Measurements from ENCODE around the gene CAPN13.

CAPN13 gene

DNA sequence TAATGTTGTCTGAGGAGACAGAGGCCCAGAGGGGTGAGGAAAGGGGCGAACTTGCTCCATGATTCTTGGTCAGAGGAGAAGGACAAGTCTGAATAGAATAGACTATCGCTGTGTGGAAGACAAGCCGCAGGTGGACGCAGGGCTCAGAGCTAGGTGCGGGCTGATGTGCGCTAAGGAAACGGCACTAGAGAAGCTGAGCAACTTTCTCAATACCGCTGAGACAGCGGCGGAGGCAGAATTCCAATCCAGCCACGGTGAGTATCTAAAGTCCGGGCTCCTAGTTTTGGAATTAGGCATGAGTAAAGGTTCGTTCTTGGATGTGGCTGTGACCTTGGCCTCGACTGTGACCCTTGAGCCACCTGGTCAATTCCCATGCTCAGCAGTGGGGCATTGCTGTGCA is 47.8 kb downstream of the CAPN13 start:
- H3K4me3 ChIP-seq (ENCODE audit: low read depth, low read length) = no peak overlapping the region
- in situ Hi-C loops (cut with HindIII; ENCODE audit: low sequenced_read_pairs) = no loop called here
- no peak for DNase-seq (ENCODE audit: low read depth)
- TF ChIP-seq, protein P1, sequence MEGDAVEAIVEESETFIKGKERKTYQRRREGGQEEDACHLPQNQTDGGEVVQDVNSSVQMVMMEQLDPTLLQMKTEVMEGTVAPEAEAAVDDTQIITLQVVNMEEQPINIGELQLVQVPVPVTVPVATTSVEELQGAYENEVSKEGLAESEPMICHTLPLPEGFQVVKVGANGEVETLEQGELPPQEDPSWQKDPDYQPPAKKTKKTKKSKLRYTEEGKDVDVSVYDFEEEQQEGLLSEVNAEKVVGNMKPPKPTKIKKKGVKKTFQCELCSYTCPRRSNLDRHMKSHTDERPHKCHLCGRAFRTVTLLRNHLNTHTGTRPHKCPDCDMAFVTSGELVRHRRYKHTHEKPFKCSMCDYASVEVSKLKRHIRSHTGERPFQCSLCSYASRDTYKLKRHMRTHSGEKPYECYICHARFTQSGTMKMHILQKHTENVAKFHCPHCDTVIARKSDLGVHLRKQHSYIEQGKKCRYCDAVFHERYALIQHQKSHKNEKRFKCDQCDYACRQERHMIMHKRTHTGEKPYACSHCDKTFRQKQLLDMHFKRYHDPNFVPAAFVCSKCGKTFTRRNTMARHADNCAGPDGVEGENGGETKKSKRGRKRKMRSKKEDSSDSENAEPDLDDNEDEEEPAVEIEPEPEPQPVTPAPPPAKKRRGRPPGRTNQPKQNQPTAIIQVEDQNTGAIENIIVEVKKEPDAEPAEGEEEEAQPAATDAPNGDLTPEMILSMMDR (IDR thresholded peaks at IDR 0.05; ENCODE audit: low read depth, low read length, missing control alignments) = no peak

DNA sequence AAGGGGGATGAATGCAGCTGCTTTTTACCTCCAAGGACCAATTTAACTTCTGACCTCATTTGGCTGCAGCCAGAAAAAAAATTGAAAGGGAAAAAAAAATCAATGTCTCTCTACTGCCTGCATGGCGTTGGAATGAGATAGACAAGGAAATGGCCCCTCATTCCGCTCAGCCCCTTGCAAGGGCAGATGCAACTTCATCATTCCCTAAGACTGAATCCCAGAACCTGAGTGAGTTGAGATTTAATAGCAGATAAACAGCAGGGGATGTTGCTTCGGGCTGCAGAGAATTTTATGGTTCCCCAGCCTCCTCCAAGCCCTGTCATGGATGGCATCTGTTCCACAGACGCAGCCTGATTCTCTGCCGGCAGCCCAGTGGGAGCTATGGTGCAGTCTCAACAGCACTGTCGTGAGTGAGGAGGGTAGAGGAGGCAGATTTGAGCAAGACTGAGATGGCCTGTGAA is 49.0 kb downstream of the CAPN13 start:
- in situ Hi-C loops (cut with HindIII; ENCODE audit: low sequenced_read_pairs) = no loop called here
- TF ChIP-seq, protein P1 (IDR thresholded peaks at IDR 0.05; ENCODE audit: low read depth, low read length, missing control alignments) = no peak
- DNase-seq (ENCODE audit: low read depth) = no peak
- H3K4me3 ChIP-seq (ENCODE audit: low read depth, low read length) = no peak overlapping the region

DNA sequence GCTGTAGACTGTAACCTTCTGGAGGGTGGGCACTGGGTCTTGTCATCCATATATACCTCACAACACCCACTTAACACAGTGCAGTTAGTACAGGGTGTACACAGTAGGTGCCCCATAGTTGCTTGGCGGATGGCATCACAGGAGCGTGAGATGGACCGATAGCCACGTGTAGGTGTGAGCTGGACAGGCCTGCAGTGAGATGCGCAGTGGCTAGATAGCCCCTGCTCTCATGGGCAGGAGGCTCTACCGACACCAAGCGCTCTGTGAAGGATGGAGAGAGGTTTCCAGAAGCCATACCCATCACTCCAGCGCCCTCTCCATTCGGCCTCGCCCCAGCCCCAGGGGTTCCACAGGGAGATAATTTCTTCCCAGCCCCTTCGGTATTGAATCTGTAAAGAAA is 49.5 kb downstream of the CAPN13 start:
- TF ChIP-seq, protein P1 (IDR thresholded peaks at IDR 0.05; ENCODE audit: low read depth, low read length, missing control alignments) = no peak
- no peak overlapping the region for H3K4me3 ChIP-seq (ENCODE audit: low read depth, low read length)
- no peak for DNase-seq (ENCODE audit: low read depth)
- in situ Hi-C loops (cut with HindIII; ENCODE audit: low sequenced_read_pairs) = no loop called here

DNA sequence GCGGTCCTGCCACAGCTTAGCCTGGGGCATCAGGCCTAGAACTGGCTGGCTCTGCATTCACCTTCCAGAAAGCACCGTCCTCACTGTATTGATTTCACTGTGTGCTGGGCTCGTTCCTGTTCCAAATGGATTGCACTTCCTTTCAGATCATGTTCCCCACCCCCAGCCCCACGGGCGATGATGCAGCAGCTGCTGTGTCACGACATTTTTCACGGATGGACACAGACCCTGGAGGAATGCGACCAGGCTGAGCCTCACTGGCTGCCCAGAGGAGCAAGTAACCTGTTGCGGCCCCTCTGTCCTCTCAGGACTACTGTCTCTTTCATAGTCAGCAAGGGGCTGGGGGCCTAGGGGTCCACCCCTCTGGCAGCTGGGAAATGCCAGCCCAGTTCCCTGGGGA is 50.3 kb downstream of the CAPN13 start:
- H3K4me3 ChIP-seq (ENCODE audit: low read depth, low read length) = no peak overlapping the region
- no peak for DNase-seq (ENCODE audit: low read depth)
- in situ Hi-C loops (cut with HindIII; ENCODE audit: low sequenced_read_pairs) = no loop called here
- TF ChIP-seq, protein P1 (IDR thresholded peaks at IDR 0.05; ENCODE audit: low read depth, low read length, missing control alignments) = no peak

DNA sequence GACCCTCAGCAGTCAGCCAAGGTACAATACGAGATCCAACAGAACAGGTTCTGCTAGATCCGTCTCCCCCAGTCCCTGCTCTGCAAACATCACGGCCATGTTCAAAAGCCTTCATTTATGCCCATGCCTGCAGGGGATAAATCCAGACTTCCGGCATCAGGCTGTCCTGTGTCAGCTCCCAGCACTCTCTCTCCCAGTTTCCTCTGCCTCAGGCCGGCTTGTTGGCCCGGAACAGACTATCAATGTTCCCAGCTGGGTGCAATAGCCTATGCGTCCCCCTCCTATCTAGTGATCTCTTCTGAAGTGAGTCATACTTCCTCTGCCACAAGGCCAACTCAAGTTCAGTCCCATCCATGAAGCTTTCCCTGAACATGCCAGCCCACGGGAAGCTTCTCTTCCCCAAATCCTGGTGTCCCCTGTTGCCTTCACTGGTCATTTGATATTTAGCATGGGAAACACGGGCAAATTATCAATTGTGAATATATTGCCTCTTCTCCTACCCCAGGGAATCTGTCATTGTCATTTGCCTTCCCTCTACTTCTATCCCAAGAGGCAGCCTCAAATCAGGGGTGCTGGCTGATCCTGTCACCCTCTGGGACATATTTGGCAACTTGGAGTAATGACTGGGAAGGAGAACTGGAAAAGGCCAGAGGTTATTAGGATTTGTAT is 51.1 kb downstream of the CAPN13 start:
- no peak overlapping the region for H3K4me3 ChIP-seq (ENCODE audit: low read depth, low read length)
- no peak for DNase-seq (ENCODE audit: low read depth)
- TF ChIP-seq, protein P1 (IDR thresholded peaks at IDR 0.05; ENCODE audit: low read depth, low read length, missing control alignments) = no peak
- in situ Hi-C loops (cut with HindIII; ENCODE audit: low sequenced_read_pairs) = no loop called here

DNA sequence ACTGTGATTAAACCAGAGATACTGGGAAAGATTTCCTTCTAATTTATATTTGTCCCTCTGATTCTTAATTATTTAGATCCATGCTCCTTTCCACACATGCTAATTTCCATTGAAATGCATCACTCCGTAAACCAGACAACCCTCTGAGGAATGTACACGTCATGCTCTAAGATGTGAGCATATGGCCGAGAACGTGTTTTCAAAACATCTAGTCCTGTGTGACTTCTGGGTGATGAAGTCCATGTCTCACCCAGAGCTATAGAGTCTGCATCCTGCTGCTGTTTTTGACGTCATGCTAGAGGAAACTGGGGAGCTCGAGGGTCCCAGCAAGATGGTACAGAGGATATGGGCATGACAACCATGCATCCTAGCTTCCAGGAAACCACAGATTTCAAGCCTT is 53.6 kb downstream of the CAPN13 start:
- TF ChIP-seq, protein P1 (IDR thresholded peaks at IDR 0.05; ENCODE audit: low read depth, low read length, missing control alignments) = no peak
- DNase-seq (ENCODE audit: low read depth) = no peak
- in situ Hi-C loops (cut with HindIII; ENCODE audit: low sequenced_read_pairs) = no loop called here
- H3K4me3 ChIP-seq (ENCODE audit: low read depth, low read length) = no peak overlapping the region

All from astrocyte of the cerebellum (primary cell).